CD4-positive, alpha-beta T cell treated with Interleukin-6 at 100 ng/mL for 8 hours (primary cell): ENCODE data around the gene CPXCR1.
"Not testable (repeated sequence)": the region's sequence is repeated elsewhere in the genome, so short reads cannot be mapped to it uniquely, and the experiment has no call there.

Source experiments
- DNase-seq: peaks from one replicate; pipeline ENCODE4 v3.0.0-alpha.2; 2020; ENCODE audit warnings: mixed read lengths, low spot score

The CPXCR1 gene

DNA sequence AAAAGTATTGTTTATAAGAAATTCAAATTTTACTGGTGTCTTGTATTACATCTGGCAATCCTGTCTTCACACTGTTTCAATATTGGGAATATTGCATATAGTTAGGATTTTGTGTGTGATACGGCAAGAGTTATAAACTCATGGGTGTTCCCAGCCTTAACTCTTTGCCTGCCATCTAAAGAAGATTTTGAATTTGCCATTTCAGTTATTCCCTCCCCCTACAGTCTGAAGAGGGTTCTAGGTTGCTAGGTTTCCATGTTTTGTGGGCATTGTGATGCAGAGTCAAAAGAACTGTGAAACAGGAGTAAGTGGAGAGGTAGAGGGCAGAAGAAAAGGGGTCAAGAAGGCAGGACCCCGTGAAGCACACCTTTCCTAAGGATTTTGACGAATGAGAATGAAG lies at the start of gene CPXCR1:
CPXCR1 (plus strand) TSS at position 301 of the 400 bp plus-strand sequence. CDS start 6,190 bp downstream, outside the sequence.
- DNase-seq: no peak

DNA sequence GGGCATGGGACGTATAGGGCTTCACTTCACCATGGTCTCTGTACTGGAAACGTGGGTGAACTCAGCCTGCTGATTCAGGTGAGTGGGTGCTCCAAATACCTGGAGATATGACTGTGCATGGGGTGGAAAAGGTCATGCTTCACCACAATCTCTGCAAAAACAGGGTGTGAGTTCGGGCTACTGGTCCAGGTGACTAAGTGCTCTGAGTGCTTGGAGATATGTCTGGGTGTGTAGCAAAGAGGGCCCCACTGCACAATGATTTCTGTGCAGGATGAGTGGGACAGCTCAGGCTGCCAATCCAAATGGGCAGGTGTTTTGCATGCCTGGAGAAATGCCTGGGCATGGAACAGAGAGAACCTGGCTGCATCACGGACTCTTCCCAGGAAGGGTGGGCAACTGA lies 11.2 kb upstream of the CPXCR1 start:
- DNase-seq: no peak

DNA sequence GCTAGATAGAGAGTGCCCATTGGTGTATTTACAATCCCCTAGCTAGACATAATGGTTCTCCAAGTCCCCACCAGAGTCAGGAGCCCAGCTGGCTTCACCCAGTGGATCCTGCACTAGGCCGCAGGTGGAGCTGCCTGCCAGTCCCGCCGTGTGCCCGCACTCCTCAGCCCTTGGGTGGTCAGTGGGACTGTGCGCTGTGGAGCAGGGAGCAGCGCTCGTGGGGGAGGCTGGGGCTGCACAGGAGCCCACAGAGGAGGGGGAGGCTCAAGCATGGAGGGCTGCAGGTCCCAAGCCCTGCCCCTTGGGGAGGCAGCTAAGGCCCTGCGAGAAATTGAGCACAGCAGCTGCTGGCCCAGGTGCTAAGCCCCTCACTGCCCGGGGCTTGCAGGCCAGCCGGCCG lies 810 bp upstream of the CPXCR1 start:
- DNase-seq: not testable (repeated sequence)

DNA sequence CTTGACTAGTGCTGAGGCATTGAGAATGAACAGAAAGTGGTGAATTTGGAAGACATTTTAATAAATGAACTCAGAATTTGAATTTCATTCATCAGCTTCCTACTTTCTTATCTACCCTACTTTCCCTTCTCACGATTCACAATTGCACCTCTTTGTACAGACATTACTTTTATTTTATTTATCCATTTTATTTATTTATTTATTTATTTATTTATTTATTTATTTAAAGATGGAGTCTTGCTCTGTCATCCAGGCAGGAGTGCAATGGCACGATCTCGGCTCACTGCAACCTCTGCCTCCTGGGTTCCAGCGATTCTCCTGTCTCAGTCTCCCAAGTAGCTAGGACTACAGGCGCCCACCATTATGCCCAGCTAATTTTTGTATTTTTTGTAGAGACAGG lies 5.3 kb downstream of the CPXCR1 start:
- not testable (repeated sequence) for DNase-seq

DNA sequence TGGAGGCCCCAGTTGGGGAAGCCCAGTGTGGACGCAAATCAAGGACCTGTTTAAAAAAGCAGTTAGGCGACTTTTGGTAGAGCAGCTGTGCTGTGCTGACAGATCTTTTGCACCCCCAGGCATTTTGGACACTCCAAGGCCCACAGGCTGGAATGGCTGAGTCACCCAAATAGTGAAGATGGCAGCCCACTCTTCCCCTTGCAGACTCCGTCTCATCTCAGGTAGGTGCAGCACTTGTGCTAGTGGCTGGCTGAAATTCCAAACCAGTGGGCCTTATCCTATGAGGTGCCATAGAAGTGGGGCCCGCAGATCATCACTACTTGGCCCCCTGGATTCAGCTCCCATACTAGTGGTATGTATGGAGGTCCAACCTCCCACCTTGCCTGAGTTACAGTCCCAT lies 42.8 kb downstream of the CPXCR1 start:
- no peak for DNase-seq
